ENCODE data around the gene TSSK6.

GRCh38 chr19:19485161-19485997 lies 30.0 kb downstream of the TSSK6 start:
- TF ChIP-seq CTCF (IDR thresholded peaks at IDR 0.05; ENCODE audit: low read length), result no peak
- no peak for TF ChIP-seq EZH2 (IDR thresholded peaks at IDR 0.05; ENCODE audit: borderline replicate concordance, low read length)

Measured in OCI-LY1 (cell line).